Right atrium auricular region (tissue), 2 donors: ENCODE data around the gene SHD. TPM values are rescaled to one million over a fixed set of nuclear protein-coding genes. Genes with fewer than 3 reads are reported as not detected.

Experiments used
- DNase-seq: peaks from one replicate; pipeline ENCODE4 v3.0.0-alpha.2; 2019; ENCODE audit warnings: low spot score
- H3K27ac ChIP-seq, 2 donors: fragments of 200-600 bp; sonication (generic); 1 replicate in 1 of 2; 2 replicates in 1 of 2; pipeline ENCODE4 v1.5.1; 2016 to 2019
- H3K27me3 ChIP-seq, 2 donors: fragments of 200-600 bp; sonication (generic); one replicate each; pipeline versions ENCODE4 v1.5.1 to v1.6.0; 2017 to 2019
- H3K36me3 ChIP-seq: fragments of 200-600 bp; sonication (generic); one replicate; pipeline ENCODE4 v1.5.1; 2016
- H3K4me1 ChIP-seq, 2 donors: fragments of 200-600 bp; sonication (generic); one replicate each; pipeline versions ENCODE4 v1.5.1 to v1.6.0; 2017 to 2019
- H3K4me3 ChIP-seq, 2 donors: fragments of 200-600 bp; sonication (generic); 1 replicate in 1 of 2; 2 replicates in 1 of 2; pipeline ENCODE4 v1.5.1; 2017 to 2019; ENCODE audit warnings: mild to moderate bottlenecking in 1 of 2, moderate library complexity in 1 of 2
- H3K9me3 ChIP-seq, 2 donors: fragments of 200-600 bp; sonication (generic); one replicate each; pipeline ENCODE4 v1.5.1; 2019
- CTCF ChIP-seq, 2 donors: fragments of 200-600 bp; sonication (generic); IDR thresholded peaks; one replicate each; pipeline ENCODE4 v1.5.1; 2019; ENCODE audit warnings: antibody characterized with exemption in 2 of 2
- total RNA-seq, 2 donors: library from RNA; depleted of rRNA; stranded (reverse); fragments of >200 nt; gene quantifications; one replicate each; pipeline ENCODE4 v1.1.0, GENCODE V29; 2016

SHD gene
- total RNA-seq, 2 donors from 2014 or later: 24.2 to 24.6 TPM

GRCh38 chr19:4256563-4256962 is 22.5 kb upstream of the SHD start:
- TF ChIP-seq CTCF (IDR thresholded peaks at IDR 0.05): no peak
- Histone ChIP-seq H3K27me3 (no peaks in the 10 kb centered on the region), H3K36me3 (peaks cover 86% of the 10 kb centered on the region), H3K4me3 (no peak overlapping the region), H3K9me3 (peaks cover 0 to 12% of the 10 kb centered on the region in 2 donors), H3K27ac (no peak overlapping the region), H3K4me1 (no peaks in the 10 kb centered on the region)
- DNase-seq: no peak

GRCh38 chr19:4257025-4257424 is 22.0 kb upstream of the SHD start:
- DNase-seq: no peak
- Histone ChIP-seq H3K4me1 (no peaks in the 10 kb centered on the region), H3K27me3 (no peaks in the 10 kb centered on the region), H3K36me3 (peaks cover 85% of the 10 kb centered on the region), H3K27ac (no peak overlapping the region), H3K9me3 (peaks cover 0 to 12% of the 10 kb centered on the region in 2 donors), H3K4me3 (no peak overlapping the region)
- TF ChIP-seq CTCF (IDR thresholded peaks at IDR 0.05): no peak

GRCh38 chr19:4258181-4258580 is 20.9 kb upstream of the SHD start:
- no peak for DNase-seq
- Histone ChIP-seq H3K36me3 (peaks cover 86% of the 10 kb centered on the region), H3K27ac (no peak overlapping the region), H3K27me3 (no peaks in the 10 kb centered on the region), H3K4me3 (no peak overlapping the region), H3K9me3 (peaks cover 0 to 12% of the 10 kb centered on the region in 2 donors), H3K4me1 (no peaks in the 10 kb centered on the region)
- no peak for TF ChIP-seq CTCF (IDR thresholded peaks at IDR 0.05)

GRCh38 chr19:4260613-4261191 is 18.4 kb upstream of the SHD start:
- no peaks in the 10 kb centered on the region for H3K27me3 ChIP-seq
- no peak overlapping the region for H3K4me3 ChIP-seq
- DNase-seq: no peak
- no peak overlapping the region for H3K27ac ChIP-seq
- H3K4me1 ChIP-seq: no peaks in the 10 kb centered on the region
- TF ChIP-seq CTCF (IDR thresholded peaks at IDR 0.05): no peak
- peaks cover 0 to 4% of the 10 kb centered on the region in 2 donors for H3K9me3 ChIP-seq
- peaks cover 70% of the 10 kb centered on the region for H3K36me3 ChIP-seq

- H3K27ac ChIP-seq: no peak overlapping the region
- H3K4me1 ChIP-seq: peaks cover 0 to 3% of the 10 kb centered on the region in 2 donors
- H3K4me3 ChIP-seq: no peak overlapping the region
- no peaks in the 10 kb centered on the region for H3K9me3 ChIP-seq
- TF ChIP-seq CTCF (IDR thresholded peaks at IDR 0.05): no peak
- H3K27me3 ChIP-seq: no peaks in the 10 kb centered on the region
- peaks cover 57% of the 10 kb centered on the region for H3K36me3 ChIP-seq
- no peak for DNase-seq
Observed at GRCh38 chr19:4264812-4265211, 14.3 kb upstream of the SHD start.
